Activated T-cell treated with anti-CD3 and anti-CD28 coated beads, Interleukin-2, amount 50 U/mL, for 48 hours (primary cell): ENCODE data around the gene DNAJB6.

Experiments used
- DNase-seq, 2 experiments: peaks; one replicate each; pipeline ENCODE4 v3.0.0-alpha.2; 2020

Gene DNAJB6

DNA sequence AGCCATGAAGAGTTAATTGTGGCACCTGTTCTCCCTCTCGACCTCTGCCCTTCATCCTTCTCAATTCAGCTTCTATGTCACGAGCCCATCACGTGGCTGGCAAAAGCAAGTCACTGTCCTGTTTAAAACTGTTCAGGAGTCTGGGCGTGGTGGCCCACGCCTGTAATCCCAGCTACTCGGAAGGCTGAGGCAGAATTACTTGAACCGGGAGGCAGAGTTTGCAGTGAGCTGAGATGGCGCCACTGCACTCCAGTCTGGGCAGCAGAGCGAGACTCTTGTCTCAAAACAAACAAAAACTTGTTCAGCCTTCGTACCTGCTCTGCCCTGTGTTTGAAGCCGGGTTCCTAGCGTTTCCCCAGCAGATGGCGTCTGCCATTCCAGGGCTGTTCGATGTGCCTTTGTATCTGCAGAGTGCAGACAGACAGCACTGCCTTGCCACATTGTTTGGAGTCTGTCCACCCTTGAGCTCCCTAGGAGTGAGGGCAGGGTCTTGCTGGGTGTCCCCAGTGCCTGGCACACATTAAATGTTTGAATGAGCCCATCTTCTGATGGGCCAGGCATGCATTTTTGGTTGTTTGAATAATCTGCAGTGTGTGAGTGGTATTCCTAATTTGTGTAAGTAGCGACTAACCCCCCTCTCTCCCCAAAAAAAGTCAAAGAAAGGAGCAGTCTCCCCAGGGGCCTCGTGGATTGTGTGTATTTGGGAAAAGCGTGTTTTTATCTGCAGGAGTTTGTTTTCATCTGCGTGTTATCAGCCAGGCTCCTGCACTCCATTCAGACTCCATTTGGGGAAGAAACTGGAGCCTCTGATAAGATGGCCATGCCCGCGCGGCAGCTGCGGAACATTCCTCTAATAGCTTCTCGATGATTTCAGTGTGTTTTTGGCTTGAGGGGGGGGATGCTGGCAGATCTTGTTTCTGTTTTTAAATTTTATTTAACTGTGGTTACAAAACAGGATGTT lies 61.2 kb downstream of the DNAJB6 start:
- DNase-seq = no peak

- DNase-seq = no peak
Measured at GRCh38 chr7:157399086-157399687, 62.4 kb downstream of the DNAJB6 start.

- DNase-seq = no peak
Measured at GRCh38 chr7:157400171-157400860, 63.5 kb downstream of the DNAJB6 start.

- no peak for DNase-seq
Measured at GRCh38 chr7:157401567-157402387, 65.0 kb downstream of the DNAJB6 start.

DNA sequence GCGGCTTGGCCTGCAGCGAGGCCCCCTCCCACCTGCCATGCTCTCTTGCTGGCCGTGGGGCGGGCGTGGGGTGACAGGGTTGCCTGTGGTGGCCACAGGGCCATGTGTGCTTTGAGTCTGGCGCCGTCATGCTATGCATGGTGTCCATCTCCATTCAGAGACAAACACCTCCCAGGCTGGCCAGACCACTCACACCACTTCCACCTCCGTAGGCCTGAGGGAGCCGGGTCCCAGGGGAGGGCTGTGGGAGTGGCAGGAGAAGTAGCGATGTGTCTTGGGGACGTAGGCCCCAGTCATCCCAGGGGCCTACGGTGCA lies 65.5 kb downstream of the DNAJB6 start:
- no peak for DNase-seq

GRCh38 chr7:157402911-157403534 lies 66.2 kb downstream of the DNAJB6 start:
- no peak for DNase-seq

DNA sequence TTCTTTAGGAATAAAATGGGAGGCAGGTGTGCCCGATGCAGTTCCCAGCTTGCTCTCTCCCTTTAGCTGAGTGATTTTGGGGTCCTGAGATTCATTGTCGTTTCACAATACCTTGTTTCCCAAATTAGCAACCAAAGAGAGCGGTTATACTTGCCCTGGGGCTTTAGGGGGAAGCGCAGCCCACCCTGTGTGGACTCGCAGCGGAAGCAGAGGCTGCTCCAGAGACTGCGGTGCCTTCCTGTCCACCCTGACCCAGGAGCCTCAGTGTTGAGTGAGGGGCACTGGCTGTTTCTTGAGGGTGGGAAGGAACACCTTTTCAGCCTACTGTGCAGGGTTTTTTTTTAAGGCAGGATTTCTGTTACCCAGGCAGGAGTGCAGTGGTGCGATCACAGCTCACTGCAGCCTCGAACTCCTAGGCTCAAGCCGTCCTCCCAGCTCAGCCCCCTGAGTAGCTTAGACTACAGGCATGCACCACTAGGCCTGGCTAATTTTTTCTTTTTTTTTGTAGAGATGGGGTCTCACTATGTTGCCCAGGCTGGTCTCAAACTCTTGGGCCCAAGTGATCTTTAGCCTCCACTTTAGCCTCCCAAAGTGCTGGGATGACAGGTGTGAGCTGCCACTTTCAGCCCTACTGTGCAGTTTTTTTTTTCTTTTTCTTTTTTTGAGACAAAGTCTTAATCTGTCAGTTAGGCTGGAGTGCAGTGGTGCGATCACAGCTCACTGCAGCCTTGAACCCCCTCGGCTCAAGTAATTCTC lies 67.0 kb downstream of the DNAJB6 start:
- no peak for DNase-seq

DNA sequence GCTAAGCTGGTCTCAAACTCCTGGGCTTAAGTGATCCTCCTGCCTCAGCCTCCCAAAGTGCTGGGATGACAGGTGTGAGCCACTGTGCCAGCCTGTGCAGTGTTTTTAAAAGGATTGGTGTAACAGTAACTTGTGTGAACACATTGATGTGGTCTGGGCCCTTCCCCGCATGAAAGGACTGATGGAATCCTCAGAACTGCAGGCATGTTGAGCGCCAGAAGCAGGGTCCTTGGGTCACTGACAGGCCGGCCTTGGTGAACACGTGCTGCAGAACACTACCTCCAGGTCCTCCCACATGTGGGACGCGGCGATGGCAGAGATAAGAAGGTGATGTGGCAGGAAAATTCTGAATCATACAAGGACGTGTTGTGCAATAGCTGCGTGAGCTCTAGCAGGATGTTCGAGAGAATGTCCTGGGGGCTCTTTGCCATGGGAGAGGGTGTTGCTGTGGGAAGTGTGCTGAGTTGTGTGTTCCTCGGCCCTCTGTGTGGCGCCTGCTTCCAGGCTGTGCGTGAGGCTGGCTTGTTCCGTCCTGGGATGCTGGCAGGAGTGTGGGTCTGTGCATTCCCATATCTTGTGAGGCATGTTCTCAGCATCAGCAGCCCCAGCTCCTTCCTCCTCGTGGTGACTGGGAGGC lies 68.2 kb downstream of the DNAJB6 start:
- DNase-seq = peak; percentile 72 to 76

DNA sequence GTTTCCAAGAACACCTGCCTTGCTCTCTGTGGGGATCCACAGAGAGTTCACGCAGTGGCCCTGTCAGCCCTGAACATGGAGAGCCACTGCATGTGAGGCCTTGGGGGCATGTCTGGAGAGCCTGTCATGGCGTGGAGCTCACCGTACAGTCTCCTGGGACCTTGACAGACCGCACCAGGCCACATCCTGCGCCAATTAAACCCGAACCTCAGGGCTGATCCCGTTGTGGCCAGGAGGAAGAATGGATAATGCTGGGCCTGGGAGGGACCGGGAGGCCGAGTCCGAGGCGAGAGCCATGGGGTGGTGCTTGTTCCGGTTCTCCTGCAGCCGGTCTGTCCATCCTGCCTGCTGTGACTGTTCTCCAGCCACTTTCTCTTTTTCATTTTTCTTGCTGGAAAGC lies 68.7 kb downstream of the DNAJB6 start:
- no peak for DNase-seq

DNA sequence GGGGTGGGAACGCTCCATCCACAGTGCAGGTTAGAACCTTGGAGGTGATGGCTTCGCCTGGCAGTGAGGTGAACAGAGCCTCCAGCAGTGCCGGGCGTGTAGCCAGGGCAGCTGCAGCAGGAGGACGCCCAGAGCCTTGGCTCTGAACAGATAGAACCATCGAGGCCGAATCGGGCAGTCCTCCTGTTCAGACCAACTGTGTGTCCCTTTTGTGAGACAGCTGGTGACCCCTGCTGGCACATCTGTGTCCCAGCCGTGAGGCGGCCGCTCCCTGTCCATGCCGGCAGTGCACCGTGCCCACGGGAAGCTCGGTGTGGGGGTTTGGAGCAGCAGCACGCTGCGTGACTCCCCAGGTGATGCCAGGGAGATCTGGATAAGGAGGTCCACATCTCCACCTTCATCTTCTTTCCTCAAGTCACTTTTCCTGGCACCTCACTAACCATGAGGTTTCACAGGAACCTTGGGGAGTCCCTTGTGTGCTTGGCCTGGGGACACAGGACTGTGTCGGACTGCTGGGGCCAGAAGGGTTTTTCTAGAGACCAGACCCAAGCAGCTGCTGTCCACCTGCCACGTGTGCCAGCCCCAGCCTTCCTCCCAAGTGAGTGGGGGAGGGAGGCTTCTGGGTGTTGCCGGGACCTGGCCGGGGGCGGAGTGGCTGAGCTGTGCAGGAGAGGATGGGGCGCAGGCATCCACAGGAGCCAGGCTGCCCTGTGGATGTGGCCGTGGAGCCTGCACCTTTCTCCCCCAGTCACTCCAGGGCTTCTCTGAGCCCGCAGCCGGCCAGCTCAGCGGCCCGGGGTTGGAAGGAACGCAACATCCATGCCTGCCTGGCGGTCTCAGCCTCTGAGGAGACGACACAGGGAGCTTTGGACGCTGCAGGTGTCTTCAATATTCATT lies 69.4 kb downstream of the DNAJB6 start:
- DNase-seq = no peak

DNA sequence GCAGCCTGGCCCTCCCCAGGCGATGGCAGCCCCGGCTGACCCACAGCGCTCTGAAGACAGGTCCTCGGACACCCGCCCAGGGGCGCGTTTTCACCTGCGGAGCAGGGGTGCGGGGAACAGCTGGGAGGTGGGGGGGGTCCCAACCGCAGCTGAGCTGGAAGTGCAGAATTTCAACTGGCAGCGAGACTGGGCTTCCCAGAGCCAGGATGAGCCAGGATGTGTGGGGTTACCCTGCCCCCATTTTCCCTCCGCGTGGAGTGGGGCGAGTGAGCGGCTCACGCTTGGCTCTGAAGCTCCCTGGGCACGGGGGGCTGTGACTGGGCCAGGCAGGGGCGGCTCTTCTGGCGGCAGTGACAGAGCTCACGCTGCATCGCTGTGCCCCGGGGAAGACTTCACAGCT lies 70.2 kb downstream of the DNAJB6 start:
- DNase-seq = no peak

GRCh38 chr7:157407512-157408257 lies 70.9 kb downstream of the DNAJB6 start:
- DNase-seq = no peak

- no peak for DNase-seq
Measured at GRCh38 chr7:157408258-157409101, 71.7 kb downstream of the DNAJB6 start.

DNA sequence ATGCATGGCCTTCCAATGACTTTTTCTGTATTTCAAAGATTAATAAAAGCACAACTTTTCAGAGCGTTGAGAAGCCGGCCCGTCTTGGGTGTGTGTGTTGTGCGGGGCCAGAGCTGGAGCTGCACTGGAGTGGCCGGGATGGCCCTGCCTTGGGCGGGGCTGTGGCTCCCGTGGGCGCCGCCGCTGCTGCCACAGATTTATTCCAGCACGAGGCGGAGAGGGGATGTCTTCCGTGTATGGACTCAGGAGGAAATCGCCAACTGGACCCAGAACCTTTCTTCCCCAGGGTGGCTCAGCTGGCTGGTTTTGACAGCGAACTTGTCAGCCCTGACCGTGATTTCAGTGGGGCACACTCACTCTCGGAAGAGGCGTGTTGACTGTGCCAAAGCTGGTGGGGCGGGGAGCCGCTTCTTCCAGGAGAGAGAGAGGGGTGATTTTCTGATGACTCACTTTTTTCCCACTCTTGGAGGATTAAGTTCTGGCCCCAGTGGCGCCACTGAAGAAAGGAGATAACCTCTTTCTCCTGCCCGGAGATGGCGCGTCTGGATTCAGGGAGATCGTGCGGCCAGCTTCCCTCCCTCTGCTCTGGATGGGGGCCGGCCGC lies 72.4 kb downstream of the DNAJB6 start:
- no peak for DNase-seq

- DNase-seq = no peak
Measured at GRCh38 chr7:157409753-157410727, 73.2 kb downstream of the DNAJB6 start.

DNA sequence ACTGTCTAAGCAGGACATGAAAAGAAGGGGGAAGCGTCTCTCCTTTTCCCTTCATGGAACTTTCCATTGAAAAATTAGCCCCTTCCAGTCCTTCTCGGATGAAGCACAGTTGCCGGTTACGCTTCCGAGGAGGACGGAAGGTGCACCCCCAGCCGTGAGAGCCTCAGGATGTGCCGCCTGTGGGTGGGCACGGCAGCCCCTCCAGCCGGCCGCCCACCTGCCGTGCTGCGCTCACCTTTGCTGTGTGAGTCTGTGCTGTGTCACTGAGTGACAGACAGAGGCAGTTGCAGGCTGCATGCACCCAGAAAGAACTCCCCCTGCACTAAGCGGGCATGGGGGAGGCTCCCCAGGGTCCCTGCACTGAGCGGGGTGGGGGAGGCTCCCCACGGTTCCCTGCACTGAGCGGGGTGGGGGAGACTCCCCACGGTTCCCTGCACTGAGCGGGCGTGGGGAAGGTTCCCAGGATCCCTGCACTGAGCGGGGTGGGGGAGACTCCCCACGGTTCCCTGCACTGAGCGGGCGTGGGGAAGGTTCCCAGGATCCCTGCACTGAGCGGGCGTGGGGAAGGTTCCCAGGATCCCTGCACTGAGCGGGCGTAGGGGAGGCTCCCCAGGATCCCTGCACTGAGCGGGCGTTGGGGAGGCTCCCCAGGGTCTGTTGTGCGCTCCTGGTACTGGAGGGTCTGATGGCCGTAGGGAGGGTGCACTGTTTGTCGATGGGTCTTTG lies 74.2 kb downstream of the DNAJB6 start:
- no peak for DNase-seq
